Prostate gland (tissue), 2 donors: ENCODE results near the gene GPC5.

Source experiments
- CTCF ChIP-seq, 4 experiments: fragments of 200-600 bp in 2 of 4; fragments of 450-650 bp in 2 of 4; sonication (generic) in 2 of 4; IDR thresholded peaks; 1 replicate in 3 of 4; 2 replicates in 1 of 4; pipeline ENCODE4 v1.5.1; 2016 to 2019; ENCODE audit warnings: antibody characterized with exemption in 4 of 4, mild to moderate bottlenecking in 2 of 4, moderate library complexity in 2 of 4
- POLR2A ChIP-seq: fragments of 450-650 bp; IDR thresholded peaks from one replicate; pipeline ENCODE4 v1.6.1; 2016; ENCODE audit warnings: antibody characterized with exemption, mild to moderate bottlenecking

- no peak for TF ChIP-seq CTCF (IDR thresholded peaks at IDR 0.05)
- no peak for TF ChIP-seq POLR2A
Observed at GRCh38 chr13:91564396-91564795, 166.0 kb downstream of the GPC5 start.
